Posterior cingulate gyrus (tissue), 11 donors: ENCODE measurements around the gene CRB1.
"Not testable (repeated sequence)": the region's sequence is repeated elsewhere in the genome, so short reads cannot be mapped to it uniquely, and the experiment has no call there.

Experiments used
- DNase-seq, 10 donors: peaks; one replicate each; pipeline versions ENCODE4 v3.0.0 to v3.0.0-alpha.2; 2020 to 2021; ENCODE audit warnings: mixed read lengths in 3 of 10
- intact Hi-C: fragments of 100-400 bp; cut with DNase I; formaldehyde crosslinking; loops from one replicate; pipeline ENCODE4 v1.15.1; 2023

Gene CRB1

GRCh38 chr1:197394831-197395608 lies 127.0 kb downstream of the CRB1 start:
- intact Hi-C loops: no loop called here

GRCh38 chr1:197397895-197398294 lies 129.8 kb downstream of the CRB1 start:
- DNase-seq: no peak
- intact Hi-C loops: no loop called here

More at GRCh38 chr1:197394831-197395608, 127.0 kb downstream of the CRB1 start:
- DNase-seq: no peak

GRCh38 chr1:197399755-197400521 lies 131.9 kb downstream of the CRB1 start:
- peak in 1 of 10 donors; percentile 50 for DNase-seq
- intact Hi-C loops: no loop called here

DNA sequence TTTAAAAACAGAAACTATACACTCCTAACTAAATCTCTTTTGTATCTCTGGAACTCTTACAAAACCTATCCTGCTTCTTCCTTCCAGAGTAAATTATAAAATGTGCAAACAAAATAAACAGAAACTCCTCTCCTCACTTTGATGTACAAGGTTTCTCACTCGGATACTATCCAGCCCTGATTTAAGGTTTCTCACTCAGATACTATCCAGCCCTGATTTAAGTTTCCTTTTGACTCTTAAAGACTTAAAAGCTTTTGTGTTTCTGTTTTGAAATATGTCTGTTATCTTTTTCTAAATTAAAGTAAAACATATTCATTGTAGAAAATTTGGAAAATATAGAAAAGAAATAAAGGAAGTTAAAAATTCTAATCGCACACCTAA lies 132.5 kb downstream of the CRB1 start:
- intact Hi-C loops: no loop called here

GRCh38 chr1:197402189-197402588 lies 134.1 kb downstream of the CRB1 start:
- intact Hi-C loops: no loop called here
- DNase-seq: no peak

More for the DNA sequence above, 132.5 kb downstream of the CRB1 start:
- no peak for DNase-seq

DNA sequence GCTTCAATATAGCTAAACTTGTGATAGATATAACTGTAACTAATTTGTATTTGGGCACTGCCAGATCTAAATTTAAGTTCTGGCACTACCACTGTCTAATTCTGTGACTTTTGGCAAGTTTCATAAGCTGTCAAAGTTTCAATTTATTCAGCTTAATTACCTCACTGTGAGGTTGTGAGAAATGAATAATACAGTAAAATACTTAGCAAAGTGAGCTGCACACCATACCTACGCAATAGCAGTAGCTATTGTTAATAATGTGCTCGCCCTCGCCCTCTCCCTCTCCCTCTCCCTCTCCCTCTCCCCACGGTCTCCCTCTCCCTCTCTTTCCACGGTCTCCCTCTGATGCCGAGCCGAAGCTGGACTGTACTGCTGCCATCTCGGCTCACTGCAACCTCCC lies 136.7 kb downstream of the CRB1 start:
- intact Hi-C loops, DNase-seq: not testable (repeated sequence)

- intact Hi-C loops: not testable (repeated sequence)
- DNase-seq: peak in 2 of 10 donors; percentile 54 to 74
Measured at GRCh38 chr1:197405614-197406013, 137.6 kb downstream of the CRB1 start.

GRCh38 chr1:197413564-197413963 lies 145.5 kb downstream of the CRB1 start:
- intact Hi-C loops: no loop called here
- no peak for DNase-seq

DNA sequence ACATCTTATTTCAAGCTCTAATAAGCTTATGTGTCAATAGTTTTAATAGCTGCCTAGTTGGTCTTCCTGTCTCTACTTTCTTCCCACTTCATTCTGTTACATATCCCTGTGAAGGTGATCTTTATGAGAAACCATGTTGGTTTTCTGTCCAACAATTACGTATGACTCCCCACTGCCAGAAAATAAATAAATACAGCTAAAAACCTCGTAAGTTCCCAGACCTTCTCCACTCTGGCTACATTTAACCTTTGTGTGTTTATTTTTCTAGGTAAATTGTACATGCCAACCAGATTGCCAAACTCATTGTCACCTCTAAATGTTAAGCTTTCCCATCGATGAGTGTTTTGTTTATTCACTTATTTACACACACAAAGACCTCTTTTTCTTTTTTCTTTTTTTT lies 147.2 kb downstream of the CRB1 start:
- intact Hi-C loops: no loop called here
- no peak for DNase-seq

DNA sequence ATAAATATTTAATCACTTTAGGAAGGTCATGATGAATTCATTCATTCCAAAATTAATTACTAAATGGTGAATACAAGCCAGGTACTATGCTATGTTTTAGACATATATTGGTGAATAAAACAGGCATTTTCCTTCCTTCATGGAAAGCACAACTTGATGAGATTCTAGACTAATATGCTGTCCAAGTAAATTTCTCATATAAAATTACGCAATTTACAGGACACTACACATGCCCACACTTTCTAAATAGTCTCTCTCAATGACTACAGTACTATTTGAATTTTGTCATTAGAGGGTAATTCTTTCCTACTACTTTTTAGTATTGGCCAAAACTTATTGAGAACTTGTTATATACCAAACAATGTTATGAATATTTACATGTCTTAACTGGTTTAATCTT lies 150.6 kb downstream of the CRB1 start:
- intact Hi-C loops: no loop called here

GRCh38 chr1:197422993-197423392 lies 154.9 kb downstream of the CRB1 start:
- no peak for DNase-seq
- intact Hi-C loops: no loop called here

More for the DNA sequence above, 150.6 kb downstream of the CRB1 start:
- no peak for DNase-seq

GRCh38 chr1:197424380-197424779 lies 156.3 kb downstream of the CRB1 start:
- no peak for DNase-seq
- intact Hi-C loops: no loop called here

GRCh38 chr1:197429372-197429771 lies 161.3 kb downstream of the CRB1 start:
- intact Hi-C loops: no loop called here

GRCh38 chr1:197435224-197435623 lies 167.2 kb downstream of the CRB1 start:
- DNase-seq: no peak
- intact Hi-C loops: no loop called here

More at GRCh38 chr1:197429372-197429771, 161.3 kb downstream of the CRB1 start:
- peak in 2 of 10 donors; percentile 44 to 59 for DNase-seq

DNA sequence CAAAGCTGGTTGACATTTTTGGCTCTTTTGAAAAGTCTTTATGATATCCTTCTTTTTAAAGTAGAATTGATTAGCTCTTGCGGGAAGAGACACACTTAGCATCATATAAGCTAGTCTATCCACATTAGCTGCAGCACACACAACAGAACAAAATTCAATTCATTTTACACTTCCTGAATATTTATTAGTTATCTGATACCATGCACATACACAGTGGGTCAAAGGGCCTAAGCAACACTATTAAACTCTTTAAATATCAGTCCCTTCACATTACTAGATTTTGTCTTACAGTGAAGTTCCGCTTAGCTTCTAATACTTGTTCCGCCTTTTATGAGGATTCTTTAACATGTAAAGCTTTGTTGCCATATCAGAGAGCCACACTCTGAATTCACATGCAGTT lies 169.5 kb downstream of the CRB1 start:
- no peak for DNase-seq
- intact Hi-C loops: no loop called here

DNA sequence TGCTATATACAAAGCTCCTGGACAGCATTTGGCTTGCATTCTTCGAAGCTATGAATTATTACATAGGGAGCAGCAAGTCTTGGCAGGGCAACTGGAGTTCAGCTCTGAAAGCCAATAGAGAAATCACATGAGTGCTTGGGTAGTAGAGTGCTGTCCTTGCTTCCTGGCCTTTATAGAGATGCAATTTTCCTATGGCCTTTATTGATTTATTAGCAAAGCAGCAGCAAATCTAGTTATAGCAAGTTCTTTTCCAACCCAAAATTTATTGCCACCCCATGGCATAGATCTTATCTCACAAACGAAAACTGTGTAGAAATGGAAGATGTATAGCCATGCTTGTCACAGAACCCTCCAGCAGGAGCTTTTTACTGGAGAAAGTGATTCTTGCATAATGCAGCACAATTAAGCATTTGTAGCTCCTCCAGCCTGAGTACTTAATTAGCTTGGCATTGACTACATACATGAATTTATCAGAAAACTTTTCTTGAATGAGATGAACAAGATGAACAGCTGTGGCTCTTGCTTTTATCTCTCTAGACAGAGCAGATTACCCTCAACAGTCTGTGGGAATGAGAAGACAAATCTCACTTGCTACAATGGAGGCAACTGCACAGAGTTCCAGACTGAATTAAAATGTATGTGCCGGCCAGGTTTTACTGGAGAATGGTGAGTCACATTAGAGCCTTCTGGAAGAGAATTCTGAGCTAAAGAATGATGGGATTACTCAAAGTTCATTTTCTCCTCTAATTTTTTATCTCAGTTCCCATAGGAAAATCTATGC lies 170.1 kb downstream of the CRB1 start:
- intact Hi-C loops: no loop called here
- DNase-seq: no peak

DNA sequence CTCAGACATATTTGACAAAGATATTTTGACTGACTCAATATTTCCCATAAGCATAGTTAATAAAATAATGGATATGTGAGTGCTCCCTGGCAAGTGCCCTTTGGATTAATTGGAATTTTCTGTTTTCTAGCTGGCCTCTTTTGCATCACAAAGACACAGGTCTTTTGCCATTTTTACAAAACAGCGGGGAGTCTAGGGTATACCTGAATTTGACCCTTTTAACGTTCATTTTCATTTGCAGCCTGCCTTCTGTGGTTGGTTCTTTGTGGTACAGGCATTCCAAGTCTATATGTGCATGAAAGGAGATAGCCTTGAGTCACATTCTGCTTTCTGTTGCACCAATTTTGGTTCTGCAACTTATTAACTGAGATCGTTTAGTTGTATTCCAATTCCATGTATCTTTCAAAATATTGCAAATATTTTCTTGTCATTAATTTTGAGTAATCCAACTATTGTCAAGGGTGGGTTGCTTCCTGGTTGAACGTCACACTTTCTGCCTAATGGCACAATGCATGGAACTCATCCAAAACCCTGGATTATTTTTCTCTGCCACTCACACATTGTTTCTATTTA lies 171.7 kb downstream of the CRB1 start:
- intact Hi-C loops: no loop called here
- DNase-seq: no peak

- no peak for DNase-seq
- intact Hi-C loops: no loop called here
Measured at GRCh38 chr1:197440715-197441114, 172.7 kb downstream of the CRB1 start.

DNA sequence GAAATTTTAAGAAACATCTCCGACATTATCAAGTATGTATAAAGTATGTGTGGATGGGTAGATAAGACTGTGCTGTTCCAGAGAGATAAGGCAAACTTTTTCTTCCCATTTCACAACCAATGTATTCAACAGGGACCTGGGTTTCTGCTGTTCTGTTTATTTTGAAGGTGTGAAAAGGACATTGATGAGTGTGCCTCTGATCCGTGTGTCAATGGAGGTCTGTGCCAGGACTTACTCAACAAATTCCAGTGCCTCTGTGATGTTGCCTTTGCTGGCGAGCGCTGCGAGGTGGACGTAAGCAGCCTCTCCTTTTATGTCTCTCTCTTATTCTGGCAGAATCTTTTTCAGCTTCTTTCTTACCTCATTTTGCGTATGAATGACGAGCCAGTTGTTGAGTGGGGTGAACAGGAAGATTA lies 174.0 kb downstream of the CRB1 start:
- no peak for DNase-seq
- intact Hi-C loops: no loop called here

DNA sequence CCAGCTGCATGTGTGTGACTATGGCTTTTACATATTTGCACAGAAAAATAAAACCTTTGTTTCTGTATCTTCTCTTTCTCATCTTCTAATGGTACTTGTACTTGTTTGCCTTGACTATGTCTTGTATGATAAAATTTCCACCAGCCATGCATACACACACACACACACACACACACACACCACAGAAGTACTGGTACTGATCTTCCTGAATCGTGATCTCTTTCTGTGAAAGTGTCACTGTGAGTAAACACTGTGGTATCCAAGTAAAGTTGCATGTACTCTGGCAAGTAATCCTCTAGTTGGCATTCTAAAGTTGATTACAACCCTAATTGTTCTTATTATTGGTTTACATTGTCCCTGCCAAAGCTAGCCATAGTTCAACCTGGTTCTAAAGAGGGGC lies 176.7 kb downstream of the CRB1 start:
- DNase-seq: no peak
- intact Hi-C loops: no loop called here
